T-helper 1 cell treated with Interleukin-12 subunit alpha and Interleukin-12 subunit beta and Interleukin-4 antibody, amounts not matched to agents 30 μg/mL and 1 μg/mL, for 36 hours (primary cell): Measurements from ENCODE around the gene DMD.
"Not testable (repeated sequence)": the region's sequence is repeated elsewhere in the genome, so short reads cannot be mapped to it uniquely, and the experiment has no call there.

ENCODE experiments used
- H3K27ac Mint-ChIP-seq: one replicate; pipeline ENCODE4 v1.8.0; 2021; ENCODE audit warnings: mild to moderate bottlenecking, mixed read lengths
- H3K27me3 Mint-ChIP-seq: one replicate; pipeline ENCODE4 v1.8.0; 2021; ENCODE audit warnings: low read depth, mixed read lengths
- H3K36me3 Mint-ChIP-seq: one replicate; pipeline ENCODE4 v1.8.0; 2021; ENCODE audit warnings: low read depth, mixed read lengths
- H3K4me1 Mint-ChIP-seq: one replicate; pipeline ENCODE4 v1.8.0; 2021; ENCODE audit warnings: low read depth, mixed read lengths
- H3K4me3 Mint-ChIP-seq: one replicate; pipeline ENCODE4 v1.8.0; 2021; ENCODE audit warnings: mild to moderate bottlenecking, moderate library complexity, mixed read lengths
- H3K9me3 Mint-ChIP-seq: one replicate; pipeline ENCODE4 v1.8.0; 2021; ENCODE audit warnings: mixed read lengths

The DMD gene

DNA sequence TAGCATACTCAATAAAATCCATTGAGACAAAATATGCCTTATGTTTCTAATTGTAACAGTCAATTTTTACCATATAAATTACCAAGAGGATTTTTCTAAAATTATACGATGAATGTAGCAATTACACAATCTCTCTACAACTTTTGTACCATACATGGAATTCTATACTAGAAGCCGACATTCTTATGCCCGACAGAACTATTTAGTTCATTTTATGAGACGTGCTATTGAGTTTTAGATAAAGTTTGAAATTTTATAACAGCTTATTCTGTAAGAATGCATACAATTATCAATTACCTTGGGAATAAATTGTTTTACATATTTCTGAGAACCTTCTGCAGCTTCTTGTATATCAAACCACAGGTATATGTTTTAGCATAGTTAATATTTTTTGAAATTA, 431.2 kb downstream of the DMD start:
- Mint-ChIP-seq H3K27me3 (no peaks in the 10 kb centered on the region), H3K27ac (no peak overlapping the region), H3K9me3 (no peaks in the 10 kb centered on the region), H3K4me1 (no peaks in the 10 kb centered on the region), H3K36me3 (no peaks in the 10 kb centered on the region), H3K4me3 (no peak overlapping the region)

- Mint-ChIP-seq H3K36me3 (no peaks in the 10 kb centered on the region), H3K9me3 (no peaks in the 10 kb centered on the region)
Observed at GRCh38 chrX:32778965-32779364, 432.4 kb downstream of the DMD start.

DNA sequence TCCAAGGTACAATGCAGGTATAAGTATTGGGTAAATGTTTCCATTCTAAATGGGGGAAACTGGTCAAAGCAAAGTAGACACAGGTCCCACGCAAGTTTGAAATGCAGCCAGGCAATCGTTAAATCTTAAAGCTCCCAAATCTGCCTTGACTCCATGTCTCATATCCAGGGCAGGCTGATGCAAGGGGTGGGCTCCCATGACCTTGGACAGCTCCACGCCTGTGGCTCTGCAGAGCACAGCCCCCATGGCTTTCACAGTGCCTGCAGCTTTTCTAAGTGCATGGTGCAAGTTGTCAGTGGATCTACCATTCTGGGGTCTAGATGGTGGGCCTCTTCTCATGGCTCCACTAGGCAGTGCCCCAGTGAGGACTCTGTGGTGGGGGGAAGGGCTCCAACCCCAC, 436.4 kb downstream of the DMD start:
- Mint-ChIP-seq H3K27ac (no peak overlapping the region), H3K4me3 (no peak overlapping the region), H3K27me3 (no peaks in the 10 kb centered on the region), H3K9me3 (no peaks in the 10 kb centered on the region), H3K4me1 (no peaks in the 10 kb centered on the region), H3K36me3 (no peaks in the 10 kb centered on the region)

More at GRCh38 chrX:32778965-32779364, 432.4 kb downstream of the DMD start:
- H3K4me3 Mint-ChIP-seq: no peak overlapping the region
- H3K27me3 Mint-ChIP-seq: no peaks in the 10 kb centered on the region
- no peak overlapping the region for H3K27ac Mint-ChIP-seq
- no peaks in the 10 kb centered on the region for H3K4me1 Mint-ChIP-seq

DNA sequence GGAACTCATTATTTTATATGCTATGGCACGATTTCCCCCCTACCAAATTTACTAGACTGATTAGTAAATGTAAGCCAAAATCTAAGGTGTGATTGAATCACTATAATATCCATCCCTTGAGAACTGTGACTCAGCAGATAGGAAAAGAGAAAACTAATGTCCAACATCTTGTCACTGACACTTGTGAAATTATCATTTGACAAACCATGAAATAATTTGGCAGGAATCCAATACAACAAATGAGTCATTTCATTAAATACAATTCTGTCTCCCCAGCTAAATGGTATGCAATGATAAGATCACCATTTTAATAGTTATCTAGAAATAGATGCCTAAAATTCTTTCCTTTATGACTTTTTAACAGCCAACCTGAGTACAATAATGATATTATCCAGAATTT, 462.3 kb downstream of the DMD start:
- Mint-ChIP-seq H3K4me3 (no peak overlapping the region), H3K4me1 (no peaks in the 10 kb centered on the region), H3K9me3 (no peaks in the 10 kb centered on the region), H3K27ac (no peak overlapping the region), H3K27me3 (no peaks in the 10 kb centered on the region), H3K36me3 (no peaks in the 10 kb centered on the region)

DNA sequence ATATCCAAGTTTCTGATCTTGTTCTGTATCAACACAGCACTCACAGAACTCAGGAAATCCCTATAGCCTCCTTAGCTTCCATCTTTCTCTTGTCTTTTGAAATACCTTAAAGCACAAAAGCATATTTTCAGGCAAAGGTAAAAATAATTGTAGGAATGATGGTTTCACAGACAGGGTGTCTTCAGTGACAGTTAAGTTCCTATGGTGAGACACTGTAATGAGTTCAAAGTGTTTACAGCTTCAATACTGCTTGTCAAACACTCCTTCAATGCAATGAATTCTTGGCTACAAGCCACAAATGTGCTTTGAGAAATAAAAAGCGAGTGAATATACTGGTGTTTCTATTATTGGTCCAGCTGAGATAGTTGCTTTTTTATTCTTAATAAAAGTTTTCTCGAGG, 466.0 kb downstream of the DMD start:
- H3K4me3 Mint-ChIP-seq: no peak overlapping the region
- H3K27me3 Mint-ChIP-seq: no peaks in the 10 kb centered on the region
- H3K27ac Mint-ChIP-seq: no peak overlapping the region
- H3K36me3 Mint-ChIP-seq: no peaks in the 10 kb centered on the region
- no peaks in the 10 kb centered on the region for H3K9me3 Mint-ChIP-seq
- H3K4me1 Mint-ChIP-seq: no peaks in the 10 kb centered on the region

- Mint-ChIP-seq H3K27me3 (no peaks in the 10 kb centered on the region), H3K9me3 (no peaks in the 10 kb centered on the region), H3K36me3 (no peaks in the 10 kb centered on the region), H3K4me3 (no peak overlapping the region), H3K27ac (no peak overlapping the region), H3K4me1 (no peaks in the 10 kb centered on the region)
Observed at GRCh38 chrX:32744921-32745320, 466.4 kb downstream of the DMD start.

DNA sequence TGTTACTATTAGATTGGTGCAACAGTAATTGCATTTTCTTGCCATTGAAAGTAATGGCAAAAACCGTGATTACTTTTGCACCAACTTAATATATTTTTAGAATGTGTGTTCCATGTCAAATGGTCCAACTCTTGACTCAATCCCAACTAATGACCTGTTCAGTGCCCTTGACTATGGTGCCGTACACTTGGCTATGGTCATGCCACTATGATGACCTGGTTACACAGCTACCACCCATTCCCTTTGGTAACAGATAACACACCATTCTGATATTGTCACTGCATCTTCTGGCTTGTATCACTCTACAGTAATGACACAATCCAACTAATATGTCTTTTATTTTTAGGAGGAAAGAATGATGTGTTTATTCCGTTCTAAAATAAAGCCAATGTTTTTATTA, 469.4 kb downstream of the DMD start:
- Mint-ChIP-seq H3K9me3 (no peaks in the 10 kb centered on the region), H3K27me3 (no peaks in the 10 kb centered on the region), H3K4me3 (no peak overlapping the region), H3K27ac (no peak overlapping the region), H3K4me1 (no peaks in the 10 kb centered on the region), H3K36me3 (no peaks in the 10 kb centered on the region)

DNA sequence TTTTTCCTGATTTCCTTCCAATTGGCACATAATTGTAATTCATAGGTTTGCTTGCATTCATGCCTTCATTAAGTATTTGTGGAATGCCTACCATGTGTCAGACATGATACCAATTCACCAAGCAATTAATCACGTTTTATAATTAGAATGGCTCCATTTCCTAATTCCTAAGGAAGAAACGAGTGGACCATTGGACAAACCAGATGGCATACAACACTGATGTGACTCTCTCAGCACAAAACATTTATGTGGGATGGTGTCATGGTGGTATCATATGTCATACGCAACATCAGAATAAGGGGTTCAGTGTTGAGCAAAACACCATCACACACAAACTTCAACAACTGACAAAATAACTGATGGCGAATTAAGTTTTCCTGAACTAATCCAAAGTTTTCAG, 502.8 kb downstream of the DMD start:
- Mint-ChIP-seq H3K4me3 (no peak overlapping the region), H3K4me1 (no peaks in the 10 kb centered on the region), H3K27ac (no peak overlapping the region), H3K27me3 (no peaks in the 10 kb centered on the region), H3K36me3 (no peaks in the 10 kb centered on the region), H3K9me3 (no peaks in the 10 kb centered on the region)

DNA sequence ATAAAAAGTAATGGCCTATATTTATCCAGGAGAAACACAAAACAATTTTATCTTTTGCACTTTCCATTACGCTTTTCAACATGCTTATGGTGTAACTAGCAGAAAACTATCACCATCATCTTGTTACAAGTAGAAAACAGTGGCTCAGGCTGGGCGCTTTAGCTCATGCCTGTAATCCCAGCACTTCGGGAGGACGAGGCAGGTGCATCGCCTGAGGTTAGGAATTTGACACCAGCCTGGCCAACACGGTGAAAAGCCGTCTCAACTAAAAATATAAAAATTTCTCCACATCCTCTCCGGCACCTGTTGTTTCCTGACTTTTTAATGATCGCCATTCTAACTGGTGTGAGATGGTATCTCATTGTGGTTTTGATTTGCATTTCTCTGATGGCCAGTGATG, 506.0 kb downstream of the DMD start:
- H3K27me3 Mint-ChIP-seq, H3K36me3 Mint-ChIP-seq, H3K4me3 Mint-ChIP-seq, H3K9me3 Mint-ChIP-seq, H3K4me1 Mint-ChIP-seq, H3K27ac Mint-ChIP-seq: not testable (repeated sequence)

DNA sequence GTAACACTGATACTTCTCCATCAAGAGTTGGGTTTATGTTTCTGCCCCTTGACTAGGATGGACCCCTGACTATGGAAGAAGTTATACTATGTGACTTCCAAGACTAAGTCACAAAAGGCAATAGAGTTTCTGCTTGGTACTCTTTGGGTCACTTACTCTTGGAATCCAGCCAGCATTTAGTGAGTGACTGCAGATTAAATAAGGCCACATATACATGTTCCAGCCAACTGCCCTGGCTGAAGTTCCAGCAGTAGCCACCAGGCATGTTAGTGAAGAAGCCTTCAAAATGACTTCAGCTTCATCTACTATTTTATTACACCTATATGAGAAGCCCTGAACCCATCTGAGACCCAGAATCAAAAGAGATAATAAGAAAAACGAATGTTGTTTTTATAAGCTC, 524.0 kb downstream of the DMD start:
- Mint-ChIP-seq H3K4me3 (no peak overlapping the region), H3K9me3 (no peaks in the 10 kb centered on the region), H3K27ac (no peak overlapping the region), H3K36me3 (no peaks in the 10 kb centered on the region), H3K4me1 (no peaks in the 10 kb centered on the region), H3K27me3 (no peaks in the 10 kb centered on the region)

- Mint-ChIP-seq H3K27me3 (no peaks in the 10 kb centered on the region), H3K9me3 (no peaks in the 10 kb centered on the region), H3K4me1 (no peaks in the 10 kb centered on the region), H3K27ac (no peak overlapping the region), H3K4me3 (no peak overlapping the region), H3K36me3 (no peaks in the 10 kb centered on the region)
Observed at GRCh38 chrX:32678487-32678886, 532.9 kb downstream of the DMD start.

- Mint-ChIP-seq H3K27me3 (no peaks in the 10 kb centered on the region), H3K4me1 (no peaks in the 10 kb centered on the region), H3K4me3 (no peak overlapping the region), H3K36me3 (no peaks in the 10 kb centered on the region), H3K9me3 (no peaks in the 10 kb centered on the region), H3K27ac (no peak overlapping the region)
Observed at GRCh38 chrX:32673193-32673592, 538.2 kb downstream of the DMD start.

DNA sequence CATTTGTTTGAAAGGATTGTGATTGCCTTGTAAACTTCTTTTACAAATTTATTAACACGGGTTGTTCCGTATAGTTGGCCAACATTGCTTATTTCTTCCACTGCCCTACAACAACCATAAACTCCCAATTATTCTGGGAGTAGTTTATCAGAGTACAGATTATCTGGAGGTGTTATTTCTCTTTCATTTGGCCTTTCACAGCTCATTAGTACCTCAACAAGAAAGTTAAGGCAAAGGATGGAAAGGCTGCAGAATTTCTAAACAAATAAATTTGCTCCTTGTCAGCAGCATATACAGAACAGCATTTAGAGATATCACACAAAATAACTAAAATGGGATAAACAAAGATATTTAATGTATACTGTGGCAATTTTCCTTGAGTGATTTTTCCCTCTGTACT, 548.8 kb downstream of the DMD start:
- Mint-ChIP-seq H3K9me3 (no peaks in the 10 kb centered on the region), H3K27ac (no peak overlapping the region), H3K27me3 (no peaks in the 10 kb centered on the region), H3K36me3 (no peaks in the 10 kb centered on the region), H3K4me3 (no peak overlapping the region), H3K4me1 (no peaks in the 10 kb centered on the region)

- Mint-ChIP-seq H3K4me1 (no peaks in the 10 kb centered on the region), H3K36me3 (no peaks in the 10 kb centered on the region), H3K27me3 (no peaks in the 10 kb centered on the region), H3K27ac (no peak overlapping the region), H3K4me3 (no peak overlapping the region), H3K9me3 (no peaks in the 10 kb centered on the region)
Observed at GRCh38 chrX:32644476-32645245, 566.7 kb downstream of the DMD start.

DNA sequence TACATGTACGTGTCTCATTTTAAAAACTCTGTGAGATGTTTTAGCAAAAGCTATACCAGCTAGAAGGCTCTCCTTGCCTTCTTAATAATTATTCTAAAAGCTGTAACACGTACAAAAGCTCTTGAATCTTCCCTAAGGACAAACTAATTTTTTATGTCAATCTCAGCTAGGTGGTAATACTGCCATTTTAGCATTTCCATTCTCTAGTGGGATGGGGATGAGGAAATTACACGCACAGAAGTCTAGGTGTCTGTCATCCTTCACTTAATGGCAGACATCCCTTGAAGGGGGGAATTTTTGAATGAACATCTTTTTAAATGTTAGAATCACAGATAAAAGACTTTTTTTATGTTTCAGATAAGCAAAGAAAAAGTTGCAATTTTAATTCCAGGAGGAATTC, 569.1 kb downstream of the DMD start:
- Mint-ChIP-seq H3K36me3 (no peaks in the 10 kb centered on the region), H3K27me3 (no peaks in the 10 kb centered on the region), H3K4me1 (no peaks in the 10 kb centered on the region), H3K9me3 (no peaks in the 10 kb centered on the region), H3K4me3 (no peak overlapping the region), H3K27ac (no peak overlapping the region)

DNA sequence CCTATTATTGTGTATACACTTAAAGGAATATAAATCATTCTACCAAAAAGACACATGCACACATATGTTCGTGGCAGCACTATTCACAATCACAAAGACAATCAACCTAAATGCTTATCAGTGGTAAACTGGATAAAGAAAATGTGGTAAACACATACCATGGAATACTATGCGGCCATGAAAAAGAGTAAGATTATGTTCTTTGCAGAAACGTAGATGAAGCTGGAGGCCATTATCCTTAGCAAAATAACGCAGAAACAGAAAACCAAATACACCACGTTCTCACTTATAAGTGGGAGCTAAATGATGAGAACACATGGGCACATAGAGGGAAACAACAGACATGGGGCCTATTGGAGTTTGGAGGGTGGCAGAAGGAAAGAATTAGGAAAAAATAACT, 593.2 kb downstream of the DMD start:
- Mint-ChIP-seq H3K27me3 (no peaks in the 10 kb centered on the region), H3K9me3 (peaks cover 3% of the 10 kb centered on the region), H3K4me1 (no peaks in the 10 kb centered on the region), H3K4me3 (no peak overlapping the region), H3K36me3 (no peaks in the 10 kb centered on the region), H3K27ac (no peak overlapping the region)
